IMR-90 (cell line): ENCODE data around the gene PPFIA1. TPM values are rescaled to one million over a fixed set of nuclear protein-coding genes. Genes with fewer than 3 reads are reported as not detected.

ENCODE experiments used
- ATAC-seq: fragments of 200-7000 bp; cut with Tn5 transposase; 2 replicates; pipeline ENCODE4 v1.9.1; 2020; ENCODE audit warnings: low read depth, mild to moderate bottlenecking, moderate library complexity
- BruUV-seq: library from RNA; stranded (reverse); fragments of 400-500 nt; replicated peaks from 2 replicates; lab custom pipeline; 2021; lab: Mats Ljungman, UMichigan
- CTCF ChIA-PET: fragments of 300-600 bp; formaldehyde crosslinking; extraction: SDS; loops from one replicate; lab custom pipeline; 2021; ENCODE audit warnings: antibody characterized with exemption; lab: Yijun Ruan, JAX
- POLR2A ChIA-PET: fragments of 300-600 bp; sonication (Branson Sonifier 250); formaldehyde crosslinking; loops from one replicate; lab custom pipeline; 2022; ENCODE audit warnings: antibody characterized with exemption; ENCODE audit not compliant: unreplicated experiment; lab: Charles Lee
- DNase-seq: peaks from one replicate; pipeline ENCODE4 v3.0.0; 2013
- H2AFZ ChIP-seq: replicated peaks from 2 replicates; pipeline ENCODE3; 2013; ENCODE audit warnings: low read length, mild to moderate bottlenecking; ENCODE audit not compliant: poor library complexity
- H2AK5ac ChIP-seq: 2 replicates; pipeline ENCODE4 v1.6.1; 2013; ENCODE audit warnings: low read depth, low read length, inconsistent platforms
- H2AK9ac ChIP-seq: replicated peaks from 2 replicates; pipeline ENCODE3; 2013; ENCODE audit warnings: mild to moderate bottlenecking, low read depth, low read length, moderate library complexity; ENCODE audit not compliant: poor library complexity
- H2BK120ac ChIP-seq: 2 replicates; pipeline ENCODE4 v1.6.1; 2013; ENCODE audit warnings: low read depth, low read length, inconsistent platforms
- H2BK15ac ChIP-seq: 3 replicates; pipeline ENCODE4 v1.6.1; 2013; ENCODE audit warnings: low read depth, low read length, inconsistent platforms
- H2BK20ac ChIP-seq: 2 replicates; pipeline ENCODE4 v1.6.1; 2013; ENCODE audit warnings: low read depth, mild to moderate bottlenecking, inconsistent platforms, low read length, moderate library complexity
- H2BK5ac ChIP-seq: 2 replicates; pipeline ENCODE4 v1.6.1; 2013; ENCODE audit warnings: mild to moderate bottlenecking, low read depth, low read length, inconsistent platforms; ENCODE audit not compliant: poor library complexity, severe bottlenecking
- H3K14ac ChIP-seq: replicated peaks from 2 replicates; pipeline ENCODE4 v1.6.1; 2013; ENCODE audit warnings: low read depth, low read length, inconsistent platforms
- H3K18ac ChIP-seq: 2 replicates; pipeline ENCODE4 v1.6.1; 2013; ENCODE audit warnings: low read depth, low read length, control low read depth
- H3K23ac ChIP-seq: 2 replicates; pipeline ENCODE4 v1.6.1; 2013; ENCODE audit warnings: low read depth, low read length, inconsistent platforms
- H3K27ac ChIP-seq: 2 replicates; pipeline ENCODE4 v1.5.1; 2013; ENCODE audit warnings: mild to moderate bottlenecking, control low read depth, low read length; ENCODE audit not compliant: insufficient read depth
- H3K27me3 ChIP-seq: 2 replicates; pipeline ENCODE4 v1.6.1; 2013; ENCODE audit warnings: low read length; ENCODE audit not compliant: control insufficient read depth, insufficient read depth
- H3K36me3 ChIP-seq: 2 replicates; pipeline ENCODE4 v1.6.1; 2013; ENCODE audit warnings: low read length, mixed read lengths; ENCODE audit not compliant: control insufficient read depth, insufficient read depth
- H3K4ac ChIP-seq: 2 replicates; pipeline ENCODE4 v1.6.1; 2013; ENCODE audit warnings: low read depth, low read length, inconsistent platforms
- H3K4me1 ChIP-seq: 2 replicates; pipeline ENCODE4 v1.6.1; 2013; ENCODE audit warnings: low read length, mixed read lengths; ENCODE audit not compliant: control insufficient read depth, insufficient read depth
- H3K4me2 ChIP-seq: 2 replicates; pipeline ENCODE4 v1.6.1; 2013; ENCODE audit warnings: low read depth, mild to moderate bottlenecking, control low read depth, low read length, moderate library complexity
- H3K4me3 ChIP-seq: 2 replicates; pipeline ENCODE4 v1.5.1; 2013; ENCODE audit warnings: low read depth, mild to moderate bottlenecking, control low read depth, low read length, moderate library complexity; ENCODE audit not compliant: insufficient read depth
- H3K56ac ChIP-seq: 2 replicates; pipeline ENCODE4 v1.6.1; 2013; ENCODE audit warnings: low read length, inconsistent platforms; ENCODE audit not compliant: insufficient read depth; ENCODE audit errors: extremely low read depth
- H3K79me1 ChIP-seq, 2 experiments: 2 replicates each; pipeline ENCODE4 v1.6.1; 2013; ENCODE audit warnings: low read length in 2 of 2, inconsistent platforms in 1 of 2, low read depth in 1 of 2
- H3K9ac ChIP-seq: 2 replicates; pipeline ENCODE4 v1.6.1; 2013; ENCODE audit warnings: low read depth, low read length, control low read depth
- H3K9me1 ChIP-seq: 2 replicates; pipeline ENCODE4 v1.6.1; 2013; ENCODE audit warnings: low read length, inconsistent platforms; ENCODE audit not compliant: insufficient read depth
- H3K9me3 ChIP-seq: 2 replicates; pipeline ENCODE4 v1.6.1; 2013; ENCODE audit warnings: low read length; ENCODE audit not compliant: control insufficient read depth, insufficient read depth
- H4K20me1 ChIP-seq: 2 replicates; pipeline ENCODE4 v1.6.1; 2013; ENCODE audit warnings: low read length, inconsistent platforms; ENCODE audit not compliant: insufficient read depth
- H4K5ac ChIP-seq: 2 replicates; pipeline ENCODE4 v1.6.1; 2013; ENCODE audit warnings: mild to moderate bottlenecking, low read depth, low read length, control low read depth
- H4K8ac ChIP-seq, 2 experiments: 2 replicates each; pipeline ENCODE4 v1.6.1; 2013; ENCODE audit warnings: low read depth in 2 of 2, low read length in 2 of 2, control low read depth in 1 of 2, inconsistent platforms in 1 of 2
- H4K91ac ChIP-seq: 2 replicates; pipeline ENCODE4 v1.6.1; 2013; ENCODE audit warnings: low read depth, low read length, inconsistent platforms; ENCODE audit not compliant: insufficient read depth
- BHLHE40 ChIP-seq: fragments of 150-350 bp; IDR thresholded peaks from 2 replicates; pipeline ENCODE4 v1.6.1; 2016; ENCODE audit warnings: mild to moderate bottlenecking, low read depth, low read length
- CEBPB ChIP-seq: IDR thresholded peaks from 2 replicates; pipeline ENCODE4 v1.6.1; 2012; ENCODE audit warnings: low read depth, low read length, improper control_type of control experiment
- CHD1 ChIP-seq: IDR thresholded peaks from 2 replicates; pipeline ENCODE4 v1.6.1; 2012; ENCODE audit warnings: low read depth, low read length, improper control_type of control experiment
- CTCF ChIP-seq: conservative IDR thresholded peaks from 2 replicates; pipeline ENCODE4 v1.5.1; 2012; ENCODE audit warnings: mild to moderate bottlenecking, low read depth, low read length, improper control_type of control experiment
- FOS ChIP-seq: fragments of 150-350 bp; IDR thresholded peaks from 2 replicates; pipeline ENCODE4 v1.6.1; 2016; ENCODE audit warnings: low read depth, low read length
- MXI1 ChIP-seq: IDR thresholded peaks from 2 replicates; pipeline ENCODE4 v1.6.1; 2012; ENCODE audit warnings: low read depth, mild to moderate bottlenecking, low read length, moderate library complexity, borderline replicate concordance
- POLR2A ChIP-seq: IDR thresholded peaks from 2 replicates; pipeline ENCODE4 v1.6.1; 2012; ENCODE audit warnings: mild to moderate bottlenecking, low read depth, low read length
- RAD21 ChIP-seq: IDR thresholded peaks from 2 replicates; pipeline ENCODE4 v1.6.1; 2012; ENCODE audit warnings: low read length, improper control_type of control experiment
- RFX5 ChIP-seq: IDR thresholded peaks from 2 replicates; pipeline ENCODE4 v1.8.0; 2012; ENCODE audit warnings: low read depth, mild to moderate bottlenecking, low read length, moderate library complexity
- SMC3 ChIP-seq: fragments of 150-350 bp; IDR thresholded peaks from 2 replicates; pipeline ENCODE4 v1.6.1; 2016; ENCODE audit warnings: low read depth, mild to moderate bottlenecking, antibody characterized with exemption, low read length, moderate library complexity
- WGBS, 2 experiments: methylation state at CpG; one replicate each; pipeline versions ENCODE4 v1.1.5 to v1.1.7; 2013; ENCODE audit warnings: missing lambda C conversion rate in 2 of 2; ENCODE audit not compliant: insufficient read length in 1 of 2; ENCODE audit errors: extremely low coverage in 2 of 2; 5-methylcytosine and 5-hydroxymethylcytosine counted together
- dilution Hi-C: fragments of 300-500 bp; cut with HindIII; formaldehyde crosslinking; loops from one replicate; pipeline ENCODE4 v1.14.3; 2018; ENCODE audit warnings: low sequenced_read_pairs; ENCODE audit not compliant: unreplicated experiment
- in situ Hi-C: fragments of 300-500 bp; cut with MboI; formaldehyde crosslinking; loops from 3 replicates; pipeline ENCODE4 v1.14.3; 2019; ENCODE audit warnings: low sequenced_read_pairs, inconsistent platforms, mixed read lengths
- intact Hi-C: fragments of 100-400 bp; cut with micrococcal nuclease; formaldehyde crosslinking; loops from 2 replicates; pipeline ENCODE4 v1.10.0; 2022
- polyA plus RNA-seq, 3 experiments: library from polyadenylated mRNA; depleted of rRNA; stranded (reverse); fragments of >200 nt; gene quantifications; 2 replicates each; pipeline ENCODE4 v1.2.3, GENCODE V29; 2012; ENCODE audit warnings: low replicate concordance in 1 of 3
- total RNA-seq: library from RNA; depleted of rRNA; stranded (reverse); fragments of >200 nt; gene quantifications from 2 replicates; pipeline ENCODE4 v1.2.3, GENCODE V29; 2012
- TF ChIP-seq, protein P1 (sequence below): fragments of 150-350 bp; IDR thresholded peaks from 2 replicates; pipeline ENCODE4 v1.6.1; 2017; ENCODE audit warnings: mild to moderate bottlenecking, antibody characterized with exemption, low read length, low read depth

Gene PPFIA1
- total and polyA plus RNA-seq, 2 of the 4 experiments (the other 2 are of a cell fraction), result 25.6 to 37.2 TPM

DNA sequence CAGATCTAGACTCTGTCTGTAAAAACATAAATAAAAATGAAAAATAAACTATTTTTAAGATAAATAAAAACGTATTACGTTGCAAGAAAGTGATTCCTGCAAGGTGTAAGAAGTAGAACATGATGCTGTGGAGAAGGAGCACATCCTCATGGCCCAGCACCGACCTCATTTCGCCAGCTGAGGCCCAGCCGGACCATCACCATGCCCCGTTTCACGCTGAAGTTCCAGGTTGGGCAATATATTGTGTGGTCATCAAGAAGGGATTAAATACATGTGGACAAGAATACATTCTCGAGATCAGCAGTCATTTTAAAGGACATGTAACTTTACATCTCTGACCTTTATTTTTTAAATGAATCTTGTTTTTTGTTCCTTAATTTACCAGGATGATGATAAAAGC is 107.2 kb downstream of the PPFIA1 start:
- no peak overlapping the region for H2BK20ac ChIP-seq
- no peak overlapping the region for H3K4me2 ChIP-seq
- H3K18ac ChIP-seq, result no peak overlapping the region
- H2AFZ ChIP-seq, result no peak overlapping the region
- DNase-seq, result no peak
- no peaks in the 10 kb centered on the region for H3K9me3 ChIP-seq
- ChIA-PET CTCF (no interaction called here), POLR2A (no interaction called here)
- ATAC-seq, result no peak
- no peak overlapping the region for H4K5ac ChIP-seq
- no peak overlapping the region for H3K56ac ChIP-seq
- H3K79me1 ChIP-seq, result peaks cover 0 to 27% of the 10 kb centered on the region in 2 experiments
- no peak overlapping the region for H3K4me3 ChIP-seq
- H3K4ac ChIP-seq, result no peak overlapping the region
- H3K27me3 ChIP-seq, result no peaks in the 10 kb centered on the region
- no peak overlapping the region for H3K9ac ChIP-seq
- H3K36me3 ChIP-seq, result peaks cover 29% of the 10 kb centered on the region
- peaks cover 15% of the 10 kb centered on the region for H3K9me1 ChIP-seq
- no peak overlapping the region for H4K91ac ChIP-seq
- no peak overlapping the region for H3K23ac ChIP-seq
- in situ Hi-C loops, result no loop called here
- no peak overlapping the region for H2BK5ac ChIP-seq
- H3K27ac ChIP-seq, result no peak overlapping the region
- BruUV-seq, result no TSS peak
- no peak overlapping the region for H2AK5ac ChIP-seq
- no peak overlapping the region for H2AK9ac ChIP-seq
- H3K4me1 ChIP-seq, result peaks cover 9% of the 10 kb centered on the region
- intact Hi-C loops, result no loop called here
- dilution Hi-C loops, result no loop called here
- 100% methylated on average over 1 of the region's 8 CpGs; no CpG with 5 or more reads in 1 of the 2 experiments for WGBS, 2 experiments
- no peak overlapping the region for H4K8ac ChIP-seq
- no peak overlapping the region for H2BK15ac ChIP-seq
- H4K20me1 ChIP-seq, result peaks cover 6% of the 10 kb centered on the region
- H3K14ac ChIP-seq, result no peak overlapping the region
- no peak overlapping the region for H2BK120ac ChIP-seq
- no peak for TF ChIP-seq MXI1
- no peak for TF ChIP-seq CTCF
- TF ChIP-seq FOS, result no peak
- no peak for TF ChIP-seq CHD1
- TF ChIP-seq RAD21, result no peak
- TF ChIP-seq BHLHE40, result no peak
- no peak for TF ChIP-seq POLR2A
- no peak for TF ChIP-seq CEBPB
- TF ChIP-seq SMC3, result no peak
- TF ChIP-seq RFX5, result no peak
- TF ChIP-seq, protein P1, sequence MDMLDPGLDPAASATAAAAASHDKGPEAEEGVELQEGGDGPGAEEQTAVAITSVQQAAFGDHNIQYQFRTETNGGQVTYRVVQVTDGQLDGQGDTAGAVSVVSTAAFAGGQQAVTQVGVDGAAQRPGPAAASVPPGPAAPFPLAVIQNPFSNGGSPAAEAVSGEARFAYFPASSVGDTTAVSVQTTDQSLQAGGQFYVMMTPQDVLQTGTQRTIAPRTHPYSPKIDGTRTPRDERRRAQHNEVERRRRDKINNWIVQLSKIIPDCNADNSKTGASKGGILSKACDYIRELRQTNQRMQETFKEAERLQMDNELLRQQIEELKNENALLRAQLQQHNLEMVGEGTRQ, result no peak
